Vagina (tissue), 2 donors: ENCODE results near the gene MORN3. TPM values are rescaled to one million over a fixed set of nuclear protein-coding genes. Genes with fewer than 3 reads are reported as not detected.
"Not testable (repeated sequence)": the region's sequence is repeated elsewhere in the genome, so short reads cannot be mapped to it uniquely, and the experiment has no call there.

Source experiments
- DNase-seq, 2 donors: peaks; one replicate each; pipeline ENCODE4 v3.0.0-alpha.2; 2017; ENCODE audit errors: extremely low spot score in 2 of 2
- H3K27ac ChIP-seq: fragments of 200-600 bp; sonication (generic); one replicate; pipeline ENCODE4 v1.5.1; 2019
- H3K27me3 ChIP-seq: fragments of 200-600 bp; sonication (generic); one replicate; pipeline ENCODE4 v1.5.1; 2019
- H3K36me3 ChIP-seq, 2 donors: fragments of 200-600 bp; sonication (generic); one replicate each; pipeline ENCODE4 v1.5.1; 2017 to 2019
- H3K4me1 ChIP-seq: fragments of 200-600 bp; sonication (generic); one replicate; pipeline ENCODE4 v1.5.1; 2019
- H3K4me3 ChIP-seq, 2 donors: fragments of 200-600 bp; sonication (generic); 1 replicate in 1 of 2; 2 replicates in 1 of 2; pipeline ENCODE4 v1.5.1; 2016 to 2019
- H3K9me3 ChIP-seq: fragments of 200-600 bp; sonication (generic); one replicate; pipeline ENCODE4 v1.5.1; 2019
- POLR2A ChIP-seq, 2 donors: fragments of 450-650 bp; IDR thresholded peaks; one replicate each; pipeline ENCODE4 v1.6.1; 2017; ENCODE audit warnings: antibody characterized with exemption in 2 of 2, mild to moderate bottlenecking in 2 of 2, moderate library complexity in 2 of 2
- POLR2AphosphoS5 ChIP-seq, 2 donors: sonication (generic); formaldehyde crosslinking; IDR thresholded peaks; one replicate each; pipeline ENCODE4 v1.9.0; 2017; ENCODE audit warnings: antibody characterized with exemption in 2 of 2, mild to moderate bottlenecking in 2 of 2, low read depth in 1 of 2; ENCODE audit not compliant: insufficient read depth in 1 of 2
- intact Hi-C: fragments of 100-400 bp; cut with DNase I; formaldehyde crosslinking; loops from one replicate; pipeline ENCODE4 v1.15.1; 2023
- total RNA-seq: library from RNA; depleted of rRNA; stranded (reverse); fragments of >200 nt; gene quantifications from one replicate; pipeline ENCODE4 v1.2.3, GENCODE V29; 2016
- TF ChIP-seq, protein P1 (sequence below), 3 experiments: fragments of 450-650 bp in 2 of 3; fragments of 200-600 bp in 1 of 3; sonication (generic) in 1 of 3; IDR thresholded peaks; one replicate each; pipeline ENCODE4 v1.5.1; 2017 to 2019; ENCODE audit warnings: antibody characterized with exemption in 3 of 3, mild to moderate bottlenecking in 2 of 3, moderate library complexity in 2 of 3

MORN3 gene
- total RNA-seq, 1 donor from 2014 or later: not detected

DNA sequence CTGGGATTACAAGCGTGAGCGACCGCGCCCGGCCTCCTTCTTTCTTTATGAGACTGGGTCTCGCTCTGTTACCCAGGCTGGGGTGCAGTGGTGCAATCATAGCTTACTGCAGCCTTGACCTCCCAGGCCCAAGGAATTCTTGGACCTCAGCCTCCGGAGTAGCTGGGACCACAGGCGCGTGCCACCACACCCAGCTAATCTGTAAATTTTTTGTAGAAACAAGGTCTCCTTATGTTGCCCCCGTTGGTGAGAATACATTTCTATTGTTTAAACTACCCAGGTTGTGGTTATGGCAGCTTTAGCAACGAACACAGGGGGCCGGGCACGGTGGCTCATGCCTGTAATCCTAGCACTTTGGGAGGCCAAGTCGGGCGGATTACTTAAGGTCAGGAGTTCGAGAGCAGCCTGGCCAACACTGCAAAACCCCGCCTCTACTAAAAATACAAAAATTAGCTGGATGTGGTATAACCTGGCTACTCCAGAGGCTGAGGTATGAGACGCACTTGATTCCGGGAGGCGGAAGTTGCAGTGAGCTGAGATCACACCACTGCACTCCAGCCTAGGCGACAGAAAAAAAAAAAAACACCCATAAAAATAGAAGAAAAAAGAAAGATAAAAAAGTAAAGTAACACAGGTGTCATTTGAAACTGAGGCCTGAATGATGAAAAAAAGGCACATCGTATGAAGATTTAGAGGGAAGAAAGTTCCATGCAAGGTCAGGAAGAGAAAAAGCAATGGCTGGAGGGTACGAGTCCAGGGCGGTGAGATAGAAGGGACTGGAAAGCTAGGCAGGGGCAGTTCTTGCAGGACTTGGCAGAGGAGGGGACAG is 42.1 kb upstream of the MORN3 start:
- H3K27me3 ChIP-seq: no peaks in the 10 kb centered on the region
- peak overlapping the region; percentile 80 to 94 for H3K4me3 ChIP-seq
- peaks cover 40% of the 10 kb centered on the region for H3K4me1 ChIP-seq
- intact Hi-C loops: no loop called here
- no peaks in the 10 kb centered on the region for H3K9me3 ChIP-seq
- DNase-seq: no peak
- peak overlapping the region; percentile 89 for H3K27ac ChIP-seq
- no peaks in the 10 kb centered on the region for H3K36me3 ChIP-seq
- TF ChIP-seq, protein P1, sequence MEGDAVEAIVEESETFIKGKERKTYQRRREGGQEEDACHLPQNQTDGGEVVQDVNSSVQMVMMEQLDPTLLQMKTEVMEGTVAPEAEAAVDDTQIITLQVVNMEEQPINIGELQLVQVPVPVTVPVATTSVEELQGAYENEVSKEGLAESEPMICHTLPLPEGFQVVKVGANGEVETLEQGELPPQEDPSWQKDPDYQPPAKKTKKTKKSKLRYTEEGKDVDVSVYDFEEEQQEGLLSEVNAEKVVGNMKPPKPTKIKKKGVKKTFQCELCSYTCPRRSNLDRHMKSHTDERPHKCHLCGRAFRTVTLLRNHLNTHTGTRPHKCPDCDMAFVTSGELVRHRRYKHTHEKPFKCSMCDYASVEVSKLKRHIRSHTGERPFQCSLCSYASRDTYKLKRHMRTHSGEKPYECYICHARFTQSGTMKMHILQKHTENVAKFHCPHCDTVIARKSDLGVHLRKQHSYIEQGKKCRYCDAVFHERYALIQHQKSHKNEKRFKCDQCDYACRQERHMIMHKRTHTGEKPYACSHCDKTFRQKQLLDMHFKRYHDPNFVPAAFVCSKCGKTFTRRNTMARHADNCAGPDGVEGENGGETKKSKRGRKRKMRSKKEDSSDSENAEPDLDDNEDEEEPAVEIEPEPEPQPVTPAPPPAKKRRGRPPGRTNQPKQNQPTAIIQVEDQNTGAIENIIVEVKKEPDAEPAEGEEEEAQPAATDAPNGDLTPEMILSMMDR (IDR thresholded peaks at IDR 0.05): no peak
- no peak for TF ChIP-seq POLR2A (IDR thresholded peaks at IDR 0.05)
- no peak for TF ChIP-seq POLR2AphosphoS5 (IDR thresholded peaks at IDR 0.05; ENCODE audit: insufficient read depth in 1 of 2, low read depth in 1 of 2)

DNA sequence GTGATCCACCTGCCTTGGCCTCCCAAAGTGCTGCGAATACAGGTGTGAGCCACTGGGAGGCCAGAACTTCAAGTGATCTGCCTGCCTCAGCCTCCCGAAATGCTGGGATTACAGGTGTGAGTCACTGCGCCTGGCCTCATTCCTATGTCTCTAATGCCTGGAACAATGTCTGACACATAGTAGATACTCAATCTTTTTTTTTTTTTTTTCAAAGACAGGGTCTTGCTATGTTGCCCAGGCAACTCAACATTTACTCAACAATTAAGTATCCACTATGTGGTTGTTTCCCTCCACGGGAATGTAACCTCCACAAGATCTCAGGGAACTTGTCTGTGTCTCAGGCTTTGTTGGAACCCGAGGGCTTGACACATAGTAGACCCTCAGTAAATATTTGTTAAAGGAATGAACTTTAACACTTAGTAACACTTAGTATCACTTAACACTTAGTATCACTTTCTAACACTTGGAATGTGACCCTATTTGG is 40.1 kb upstream of the MORN3 start:
- no peak for TF ChIP-seq POLR2A (IDR thresholded peaks at IDR 0.05)
- no peak for TF ChIP-seq POLR2AphosphoS5 (IDR thresholded peaks at IDR 0.05; ENCODE audit: insufficient read depth in 1 of 2, low read depth in 1 of 2)
- TF ChIP-seq, protein P1 (IDR thresholded peaks at IDR 0.05): no peak
- no peak overlapping the region for H3K27ac ChIP-seq
- H3K4me1 ChIP-seq: peaks cover 27% of the 10 kb centered on the region
- intact Hi-C loops: loop anchor here (5.0 kb wide), 1 partner anchor 188 kb away; no protein-coding TSS in a partner anchor
- no peaks in the 10 kb centered on the region for H3K9me3 ChIP-seq
- no peaks in the 10 kb centered on the region for H3K27me3 ChIP-seq
- no peaks in the 10 kb centered on the region for H3K36me3 ChIP-seq
- H3K4me3 ChIP-seq: no peak overlapping the region
- DNase-seq: no peak

DNA sequence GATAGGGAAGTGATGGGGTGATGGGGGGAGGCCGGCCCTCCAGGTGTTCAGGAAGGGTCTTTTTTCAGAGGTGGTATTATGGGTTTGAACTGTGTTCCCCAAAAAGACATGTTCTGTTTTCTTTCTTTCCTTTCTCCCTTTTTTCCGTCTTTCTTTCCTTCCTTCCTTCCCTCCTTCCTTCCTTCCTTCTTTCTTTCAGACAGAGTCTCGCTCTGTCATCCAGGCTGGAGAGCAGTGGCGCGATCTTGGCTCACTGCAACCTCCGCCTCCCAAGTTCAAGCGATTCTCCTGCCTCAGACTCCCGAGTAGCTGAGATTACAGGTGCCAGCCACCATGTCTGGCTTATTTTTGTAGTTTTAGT is 39.6 kb upstream of the MORN3 start:
- H3K4me3 ChIP-seq, H3K27me3 ChIP-seq, DNase-seq, H3K27ac ChIP-seq, H3K9me3 ChIP-seq, H3K36me3 ChIP-seq: not testable (repeated sequence)
- intact Hi-C loops: loop anchor here (5.0 kb wide), 1 partner anchor 188 kb away; no protein-coding TSS in a partner anchor
- H3K4me1 ChIP-seq: peaks cover 23% of the 10 kb centered on the region

DNA sequence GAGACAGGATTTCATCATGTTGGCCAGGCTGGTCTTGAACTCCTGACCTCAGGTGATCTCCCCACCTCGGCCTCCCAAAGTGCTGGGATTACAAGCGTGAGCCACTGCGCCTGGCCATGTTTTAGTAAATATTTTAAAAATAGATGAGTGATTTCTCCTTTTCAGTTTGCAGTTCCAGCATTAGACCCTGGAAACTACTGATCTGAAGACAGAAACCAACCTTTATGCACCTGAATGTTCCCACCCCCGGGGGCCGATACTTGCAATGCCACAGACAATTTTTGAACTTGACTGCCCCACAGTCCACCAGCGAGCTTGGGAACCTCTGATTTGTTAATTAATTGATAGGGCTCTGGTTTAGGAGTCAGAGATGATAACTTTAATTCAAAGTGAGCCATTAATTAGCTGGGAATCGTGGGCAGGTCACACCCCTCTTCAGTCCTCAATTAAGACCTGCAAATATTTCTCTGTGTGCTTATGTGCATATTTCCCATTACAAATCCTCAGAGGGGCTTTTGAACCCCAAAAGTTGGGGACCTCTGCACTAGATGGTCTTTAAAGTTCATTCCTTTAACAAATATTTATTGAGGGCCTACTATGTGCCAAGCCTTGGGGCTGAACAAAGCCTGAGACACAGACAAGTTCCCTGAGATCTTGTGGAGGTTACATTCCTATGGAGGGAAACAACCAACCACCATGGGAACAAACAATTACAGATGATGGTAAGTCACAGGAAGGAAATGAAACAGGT is 39.0 kb upstream of the MORN3 start:
- peaks cover 18% of the 10 kb centered on the region for H3K4me1 ChIP-seq
- intact Hi-C loops: loop anchor here (5.0 kb wide), 1 partner anchor 189 kb away; no protein-coding TSS in a partner anchor

DNA sequence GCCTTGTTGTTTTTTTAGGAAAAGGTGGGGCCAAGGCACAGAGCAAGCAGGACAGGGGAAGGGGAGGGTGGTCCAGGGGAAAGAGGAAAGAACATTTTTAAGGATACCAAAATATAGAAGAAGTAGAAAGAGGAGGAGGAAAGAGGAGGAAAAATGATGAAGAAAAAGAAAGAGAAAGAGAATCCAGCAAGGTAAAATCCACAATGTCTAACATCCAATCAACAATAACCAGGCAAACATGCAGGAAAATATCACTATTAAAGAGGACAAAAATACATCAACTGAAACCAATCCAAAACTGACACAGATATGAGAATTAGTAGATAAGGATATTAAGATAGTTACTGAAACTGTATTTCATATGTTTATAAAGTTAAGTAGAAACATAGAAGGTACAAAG is 36.1 kb upstream of the MORN3 start:
- Histone ChIP-seq H3K36me3 (no peaks in the 10 kb centered on the region), H3K4me3 (no peak overlapping the region), H3K27me3 (no peaks in the 10 kb centered on the region), H3K9me3 (no peaks in the 10 kb centered on the region), H3K4me1 (no peaks in the 10 kb centered on the region), H3K27ac (no peak overlapping the region)
- no peak for TF ChIP-seq POLR2AphosphoS5 (IDR thresholded peaks at IDR 0.05; ENCODE audit: insufficient read depth in 1 of 2, low read depth in 1 of 2)
- TF ChIP-seq, protein P1 (IDR thresholded peaks at IDR 0.05): no peak
- TF ChIP-seq POLR2A (IDR thresholded peaks at IDR 0.05): no peak
- no peak for DNase-seq
- intact Hi-C loops: loop anchor here (5.0 kb wide), 1 partner anchor 192 kb away; no protein-coding TSS in a partner anchor

More for the DNA sequence above, 39.0 kb upstream of the MORN3 start:
- H3K9me3 ChIP-seq: no peaks in the 10 kb centered on the region
- H3K27me3 ChIP-seq: no peaks in the 10 kb centered on the region
- no peak overlapping the region for H3K4me3 ChIP-seq
- TF ChIP-seq POLR2AphosphoS5 (IDR thresholded peaks at IDR 0.05; ENCODE audit: insufficient read depth in 1 of 2, low read depth in 1 of 2): no peak
- TF ChIP-seq POLR2A (IDR thresholded peaks at IDR 0.05): no peak
- TF ChIP-seq, protein P1 (IDR thresholded peaks at IDR 0.05): no peak
- no peaks in the 10 kb centered on the region for H3K36me3 ChIP-seq
- H3K27ac ChIP-seq: no peak overlapping the region
- DNase-seq: no peak
